DND-41 (cell line): Measurements from ENCODE around the gene CMTR1.

Experiments used
- ATAC-seq: fragments of 200-7000 bp; cut with Tn5 transposase; 3 replicates; pipeline ENCODE4 v1.9.1; 2021; ENCODE audit warnings: low read depth; ENCODE audit not compliant: insufficient read depth
- DNase-seq: peaks from one replicate; pipeline ENCODE4 v3.0.0-alpha.2; 2020
- H2AFZ ChIP-seq: 2 replicates; pipeline ENCODE4 v1.6.0; 2012; ENCODE audit warnings: low read depth, low read length
- H3K27ac ChIP-seq: 2 replicates; pipeline ENCODE4 v1.5.1; 2012; ENCODE audit warnings: low read length, inconsistent platforms
- H3K27me3 ChIP-seq: fragments of 200-600 bp; sonication (generic); 2 replicates; pipeline ENCODE4 v1.6.0; 2012; ENCODE audit warnings: low read length, mild to moderate bottlenecking, inconsistent platforms; ENCODE audit not compliant: insufficient read depth, poor library complexity
- H3K36me3 ChIP-seq: 2 replicates; pipeline ENCODE4 v1.5.1; 2012; ENCODE audit warnings: low read length, inconsistent platforms; ENCODE audit not compliant: insufficient read depth
- H3K4me1 ChIP-seq: 2 replicates; pipeline ENCODE4 v1.5.1; 2012; ENCODE audit warnings: mild to moderate bottlenecking, low read length; ENCODE audit not compliant: insufficient read depth
- H3K4me2 ChIP-seq: 2 replicates; pipeline ENCODE4 v1.6.0; 2012; ENCODE audit warnings: mild to moderate bottlenecking, moderate library complexity, low read length, inconsistent platforms; ENCODE audit not compliant: insufficient read depth
- H3K4me3 ChIP-seq, 2 experiments: fragments of 200-600 bp in 1 of 2; shearing (Covaris generic) in 1 of 2; 2 replicates each; pipeline ENCODE4 v1.5.1; 2012 to 2016; ENCODE audit warnings: inconsistent platforms in 2 of 2, low read length in 2 of 2, mild to moderate bottlenecking in 2 of 2, low read depth in 1 of 2, moderate library complexity in 1 of 2
- H3K79me2 ChIP-seq: 2 replicates; pipeline ENCODE4 v1.6.0; 2012; ENCODE audit warnings: low read length, inconsistent platforms; ENCODE audit not compliant: insufficient read depth
- H3K9ac ChIP-seq: 2 replicates; pipeline ENCODE4 v1.6.0; 2012; ENCODE audit warnings: low read depth, mild to moderate bottlenecking, inconsistent platforms, low read length, moderate library complexity
- H3K9me3 ChIP-seq: 2 replicates; pipeline ENCODE4 v1.5.1; 2012; ENCODE audit warnings: low read length, moderate library complexity, mild to moderate bottlenecking, inconsistent platforms; ENCODE audit not compliant: insufficient read depth, severe bottlenecking
- H4K20me1 ChIP-seq: 2 replicates; pipeline ENCODE4 v1.6.0; 2012; ENCODE audit warnings: low read length; ENCODE audit not compliant: insufficient read depth
- EZH2 ChIP-seq: IDR thresholded peaks from 3 replicates; pipeline ENCODE4 v1.6.1; 2012; ENCODE audit warnings: borderline replicate concordance, low read depth, mild to moderate bottlenecking, moderate library complexity, low read length, inconsistent platforms; ENCODE audit not compliant: severe bottlenecking
- TF ChIP-seq, protein P1 (sequence below): IDR thresholded peaks from 2 replicates; pipeline ENCODE4 v1.5.1; 2012; ENCODE audit warnings: borderline replicate concordance, low read length, moderate library complexity, mild to moderate bottlenecking; ENCODE audit not compliant: poor library complexity, severe bottlenecking; ENCODE audit errors: extremely low read depth

Gene CMTR1

DNA sequence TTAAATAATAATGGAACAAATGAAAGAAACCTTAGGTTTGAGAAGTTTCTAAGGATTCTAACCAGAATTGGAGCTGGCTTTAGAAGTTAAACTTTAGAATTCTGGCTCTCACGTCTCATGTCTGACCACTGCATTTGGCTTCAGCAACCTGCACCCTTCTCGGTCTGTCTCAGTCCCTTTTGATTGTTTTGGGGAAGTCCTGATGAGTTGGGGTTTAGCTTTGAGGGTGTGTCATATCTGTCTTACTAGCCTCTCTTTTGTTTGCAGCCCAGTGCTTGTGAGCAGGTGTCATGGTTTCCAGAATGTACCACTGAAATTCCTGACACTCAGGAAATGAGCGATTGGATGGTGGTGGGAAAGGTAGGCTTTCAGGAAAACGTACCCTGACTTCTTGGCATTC lies 17.0 kb downstream of the CMTR1 start:
- Histone ChIP-seq H3K9ac (no peak overlapping the region), H3K4me2 (no peak overlapping the region), H2AFZ (no peak overlapping the region), H4K20me1 (no peaks in the 10 kb centered on the region), H3K4me3 (no peak overlapping the region), H3K36me3 (peaks cover 92% of the 10 kb centered on the region), H3K27ac (no peak overlapping the region), H3K9me3 (no peaks in the 10 kb centered on the region), H3K79me2 (no peaks in the 10 kb centered on the region), H3K4me1 (no peaks in the 10 kb centered on the region), H3K27me3 (no peaks in the 10 kb centered on the region)
- no peak for ATAC-seq
- DNase-seq: no peak
- TF ChIP-seq, protein P1, sequence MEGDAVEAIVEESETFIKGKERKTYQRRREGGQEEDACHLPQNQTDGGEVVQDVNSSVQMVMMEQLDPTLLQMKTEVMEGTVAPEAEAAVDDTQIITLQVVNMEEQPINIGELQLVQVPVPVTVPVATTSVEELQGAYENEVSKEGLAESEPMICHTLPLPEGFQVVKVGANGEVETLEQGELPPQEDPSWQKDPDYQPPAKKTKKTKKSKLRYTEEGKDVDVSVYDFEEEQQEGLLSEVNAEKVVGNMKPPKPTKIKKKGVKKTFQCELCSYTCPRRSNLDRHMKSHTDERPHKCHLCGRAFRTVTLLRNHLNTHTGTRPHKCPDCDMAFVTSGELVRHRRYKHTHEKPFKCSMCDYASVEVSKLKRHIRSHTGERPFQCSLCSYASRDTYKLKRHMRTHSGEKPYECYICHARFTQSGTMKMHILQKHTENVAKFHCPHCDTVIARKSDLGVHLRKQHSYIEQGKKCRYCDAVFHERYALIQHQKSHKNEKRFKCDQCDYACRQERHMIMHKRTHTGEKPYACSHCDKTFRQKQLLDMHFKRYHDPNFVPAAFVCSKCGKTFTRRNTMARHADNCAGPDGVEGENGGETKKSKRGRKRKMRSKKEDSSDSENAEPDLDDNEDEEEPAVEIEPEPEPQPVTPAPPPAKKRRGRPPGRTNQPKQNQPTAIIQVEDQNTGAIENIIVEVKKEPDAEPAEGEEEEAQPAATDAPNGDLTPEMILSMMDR: no peak
- no peak for TF ChIP-seq EZH2

DNA sequence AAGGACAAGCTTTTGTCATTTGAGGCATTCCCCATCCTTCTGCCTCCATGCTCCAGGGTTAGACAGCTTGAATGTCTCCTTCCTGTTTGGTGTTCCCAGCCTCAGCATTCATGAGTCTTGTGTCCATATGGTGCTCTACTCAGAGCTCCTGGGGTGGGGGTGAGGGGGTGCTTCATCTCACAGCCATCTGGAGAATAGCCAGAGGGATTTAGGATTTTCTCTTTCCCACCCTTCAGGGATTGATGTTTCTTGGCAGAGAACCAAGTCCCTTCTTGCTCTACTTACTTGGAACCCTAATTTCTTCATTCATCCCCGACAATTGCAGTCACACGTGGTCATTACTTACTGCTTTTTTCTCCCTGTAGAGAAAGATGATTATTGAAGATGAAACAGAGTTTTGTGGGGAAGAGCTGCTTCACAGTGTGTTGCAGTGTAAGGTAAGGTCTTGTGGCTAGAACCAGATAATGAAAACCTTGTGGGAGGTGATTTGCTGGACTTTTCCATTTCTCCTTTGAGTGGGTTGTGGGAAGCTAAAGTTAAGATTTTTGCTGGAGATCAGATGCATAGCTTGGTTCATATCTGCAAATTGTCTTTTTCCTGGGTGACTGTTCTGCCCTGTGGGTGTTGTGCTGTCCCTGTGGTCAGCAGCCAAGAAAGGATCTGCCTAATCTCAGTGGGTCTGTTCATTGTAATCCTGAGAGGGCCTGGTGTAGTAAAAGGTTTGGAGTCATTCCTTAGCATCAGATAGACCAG lies 18.6 kb downstream of the CMTR1 start:
- ATAC-seq (no peak), DNase-seq (no peak)
- Histone ChIP-seq H2AFZ (no peak overlapping the region), H3K9ac (no peak overlapping the region), H3K36me3 (peaks cover 94% of the 10 kb centered on the region), H4K20me1 (no peaks in the 10 kb centered on the region), H3K27me3 (no peaks in the 10 kb centered on the region), H3K9me3 (no peaks in the 10 kb centered on the region), H3K4me1 (no peaks in the 10 kb centered on the region), H3K79me2 (no peaks in the 10 kb centered on the region), H3K27ac (no peak overlapping the region), H3K4me2 (no peak overlapping the region), H3K4me3 (no peak overlapping the region)
- TF ChIP-seq, protein P1: no peak
- no peak for TF ChIP-seq EZH2

DNA sequence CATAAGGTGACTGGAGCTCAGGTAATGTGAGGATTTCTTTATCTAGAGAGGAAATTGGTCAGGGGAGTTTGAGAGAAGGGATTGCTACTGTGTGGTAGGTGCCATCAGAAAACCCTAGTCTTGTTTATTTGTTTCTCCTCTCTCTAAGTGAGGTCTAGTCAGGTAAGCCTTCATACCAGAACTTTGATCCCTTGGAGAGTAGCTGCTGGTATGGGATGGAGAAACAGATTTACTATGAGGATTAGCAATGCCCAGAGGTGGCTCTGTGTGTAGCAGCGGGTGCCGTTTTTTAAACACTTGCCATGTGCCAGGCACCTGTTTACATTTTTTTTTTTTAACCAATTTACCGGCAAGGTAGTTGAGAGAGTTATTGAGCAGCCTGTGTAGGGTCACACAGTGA lies 19.5 kb downstream of the CMTR1 start:
- Histone ChIP-seq H3K27ac (no peak overlapping the region), H3K9ac (no peak overlapping the region), H3K9me3 (no peaks in the 10 kb centered on the region), H2AFZ (no peak overlapping the region), H3K4me3 (no peak overlapping the region), H3K27me3 (no peaks in the 10 kb centered on the region), H3K79me2 (no peaks in the 10 kb centered on the region), H3K4me1 (no peaks in the 10 kb centered on the region), H3K4me2 (no peak overlapping the region), H3K36me3 (peaks cover 92% of the 10 kb centered on the region), H4K20me1 (no peaks in the 10 kb centered on the region)
- DNase-seq (no peak), ATAC-seq (no peak)
- TF ChIP-seq EZH2: no peak
- TF ChIP-seq, protein P1: no peak
